HEK293T (cell line): ENCODE data around the gene RNH1.

Source experiments
- CTCF ChIA-PET: fragments of 350-600 bp; formaldehyde crosslinking; extraction: SDS; loops from one replicate; lab custom pipeline; 2021; ENCODE audit warnings: antibody characterized with exemption, inconsistent platforms; lab: Yijun Ruan, JAX
- POLR2A ChIA-PET: fragments of 350-600 bp; formaldehyde crosslinking; extraction: SDS; loops from one replicate; lab custom pipeline; 2020; ENCODE audit warnings: antibody characterized with exemption, inconsistent platforms; lab: Yijun Ruan, JAX
- DNase-seq: peaks from one replicate; pipeline ENCODE4 v3.0.0; 2012; ENCODE audit warnings: mixed read lengths; ENCODE audit errors: extremely low spot score
- ARNT ChIP-seq: fragments of 450-650 bp; IDR thresholded peaks from 2 replicates; pipeline ENCODE4 v1.6.1; 2017; ENCODE audit warnings: mild to moderate bottlenecking
- BHLHE40 ChIP-seq: fragments of 450-650 bp; IDR thresholded peaks from 2 replicates; pipeline ENCODE4 v1.6.1; 2016; ENCODE audit warnings: mild to moderate bottlenecking, moderate library complexity, borderline replicate concordance
- CTBP1 ChIP-seq: fragments of 450-650 bp; IDR thresholded peaks from 2 replicates; pipeline ENCODE4 v1.6.1; 2016; ENCODE audit warnings: borderline replicate concordance
- ELF4 ChIP-seq: fragments of 450-650 bp; IDR thresholded peaks from 2 replicates; pipeline ENCODE4 v1.6.1; 2017; ENCODE audit warnings: antibody characterized with exemption
- FOXA1 ChIP-seq: fragments of 450-650 bp; IDR thresholded peaks from 2 replicates; pipeline ENCODE4 v1.6.1; 2016; ENCODE audit warnings: mild to moderate bottlenecking
- FOXK2 ChIP-seq: fragments of 450-650 bp; IDR thresholded peaks from 2 replicates; pipeline ENCODE4 v1.6.1; 2016; ENCODE audit warnings: mild to moderate bottlenecking
- FOXM1 ChIP-seq: fragments of 450-650 bp; IDR thresholded peaks from 2 replicates; pipeline ENCODE4 v1.6.1; 2017; ENCODE audit warnings: mild to moderate bottlenecking, borderline replicate concordance
- HDGF ChIP-seq: fragments of 450-650 bp; IDR thresholded peaks from 2 replicates; pipeline ENCODE4 v1.6.1; 2017; ENCODE audit warnings: antibody characterized with exemption, borderline replicate concordance
- L3MBTL2 ChIP-seq: fragments of 450-650 bp; conservative IDR thresholded peaks from 2 replicates; pipeline ENCODE4 v1.6.1; 2016; ENCODE audit warnings: mild to moderate bottlenecking
- LEF1 ChIP-seq: fragments of 450-650 bp; IDR thresholded peaks from 2 replicates; pipeline ENCODE4 v1.6.1; 2017; ENCODE audit warnings: mild to moderate bottlenecking, borderline replicate concordance
- NFRKB ChIP-seq: fragments of 450-650 bp; IDR thresholded peaks from 2 replicates; pipeline ENCODE4 v1.6.1; 2016; ENCODE audit warnings: mild to moderate bottlenecking, moderate library complexity
- PKNOX1 ChIP-seq: fragments of 450-650 bp; IDR thresholded peaks from 2 replicates; pipeline ENCODE4 v1.6.1; 2016
- SP1 ChIP-seq: fragments of 450-650 bp; IDR thresholded peaks from 2 replicates; pipeline ENCODE4 v1.6.1; 2017
- SUZ12 ChIP-seq: fragments of 450-650 bp; IDR thresholded peaks from 2 replicates; pipeline ENCODE4 v1.6.1; 2016; ENCODE audit warnings: mild to moderate bottlenecking
- TARDBP ChIP-seq: fragments of 450-650 bp; IDR thresholded peaks from 2 replicates; pipeline ENCODE4 v1.6.1; 2016
- ZNF384 ChIP-seq: fragments of 450-650 bp; IDR thresholded peaks from 2 replicates; pipeline ENCODE4 v1.6.1; 2016

RNH1 gene

GRCh38 chr11:531919-532526, 25.0 kb upstream of the RNH1 start:
- POLR2A ChIA-PET, result interaction anchor here (1.1 kb wide), 1 partner anchor 25 kb away, joined by 4 read pairs; the partner anchor contains the start of gene RNH1
- CTCF ChIA-PET, result no interaction called here
- DNase-seq, result no peak
- TF ChIP-seq FOXM1 (no peak), SUZ12 (no peak), SP1 (no peak), NFRKB (no peak), ZNF384 (no peak), FOXK2 (no peak), L3MBTL2 (no peak)

- TF ChIP-seq BHLHE40, result no peak
- no peak for TF ChIP-seq ELF4
- no peak for TF ChIP-seq SUZ12
- TF ChIP-seq ZNF384, result no peak
- no peak for TF ChIP-seq HDGF
- no peak for TF ChIP-seq TARDBP
- TF ChIP-seq ARNT, result no peak
- no peak for TF ChIP-seq PKNOX1
- no peak for TF ChIP-seq SP1
- no peak for TF ChIP-seq LEF1
- DNase-seq, result no peak
- ChIA-PET POLR2A (no interaction called here), CTCF (no interaction called here)
Measured at GRCh38 chr11:530960-531831, 24.2 kb upstream of the RNH1 start.

GRCh38 chr11:529728-530411, 22.8 kb upstream of the RNH1 start:
- no peak for DNase-seq
- ChIA-PET CTCF (no interaction called here), POLR2A (no interaction called here)
- TF ChIP-seq SUZ12, result no peak
- no peak for TF ChIP-seq L3MBTL2
- TF ChIP-seq ZNF384, result no peak
- TF ChIP-seq SP1, result no peak
- no peak for TF ChIP-seq CTBP1
- no peak for TF ChIP-seq NFRKB
- TF ChIP-seq FOXM1, result no peak
- TF ChIP-seq LEF1, result no peak
- no peak for TF ChIP-seq PKNOX1
- TF ChIP-seq TARDBP, result no peak
- no peak for TF ChIP-seq HDGF
- TF ChIP-seq ELF4, result no peak
- TF ChIP-seq BHLHE40, result no peak
- no peak for TF ChIP-seq FOXK2
- no peak for TF ChIP-seq ARNT
- TF ChIP-seq FOXA1, result no peak

- POLR2A ChIA-PET, result no interaction called here
- TF ChIP-seq TARDBP (no peak), FOXK2 (no peak), ZNF384 (no peak), SUZ12 (no peak), ELF4 (no peak), ARNT (no peak), L3MBTL2 (no peak), SP1 (no peak), NFRKB (no peak), CTBP1 (no peak), FOXA1 (no peak), FOXM1 (no peak), BHLHE40 (no peak), HDGF (no peak), PKNOX1 (no peak), LEF1 (no peak)
- DNase-seq, result no peak
- CTCF ChIA-PET, result no interaction called here
Measured at GRCh38 chr11:528815-529727, 22.0 kb upstream of the RNH1 start.

GRCh38 chr11:528166-528814, 21.2 kb upstream of the RNH1 start:
- POLR2A ChIA-PET, result no interaction called here
- CTCF ChIA-PET, result no interaction called here

More at GRCh38 chr11:528166-528814, 21.2 kb upstream of the RNH1 start:
- no peak for DNase-seq
- no peak for TF ChIP-seq BHLHE40
- no peak for TF ChIP-seq ELF4
- TF ChIP-seq PKNOX1, result peak; percentile 20; the same call in 1 of the 2 replicates
